Stimulated activated CD4-positive, alpha-beta T cell treated with anti-CD3 and anti-CD28 coated beads, Interleukin-1b, Interleukin-23, amount 100 ng/mL, for 48 hours (primary cell): ENCODE results near the gene PDXP.
A peak's percentile ranks its signal among the peaks of the same experiment; 100 is the strongest.
"Not testable (repeated sequence)": the region's sequence is repeated elsewhere in the genome, so short reads cannot be mapped to it uniquely, and the experiment has no call there.

Experiments used
- DNase-seq: peaks from one replicate; pipeline ENCODE4 v3.0.0-alpha.2; 2020

PDXP gene

GRCh38 chr22:37675930-37676735 is 17.6 kb downstream of the PDXP start:
- no peak for DNase-seq

- DNase-seq: peak; percentile 93
Measured at GRCh38 chr22:37676736-37677492, 18.4 kb downstream of the PDXP start.

DNA sequence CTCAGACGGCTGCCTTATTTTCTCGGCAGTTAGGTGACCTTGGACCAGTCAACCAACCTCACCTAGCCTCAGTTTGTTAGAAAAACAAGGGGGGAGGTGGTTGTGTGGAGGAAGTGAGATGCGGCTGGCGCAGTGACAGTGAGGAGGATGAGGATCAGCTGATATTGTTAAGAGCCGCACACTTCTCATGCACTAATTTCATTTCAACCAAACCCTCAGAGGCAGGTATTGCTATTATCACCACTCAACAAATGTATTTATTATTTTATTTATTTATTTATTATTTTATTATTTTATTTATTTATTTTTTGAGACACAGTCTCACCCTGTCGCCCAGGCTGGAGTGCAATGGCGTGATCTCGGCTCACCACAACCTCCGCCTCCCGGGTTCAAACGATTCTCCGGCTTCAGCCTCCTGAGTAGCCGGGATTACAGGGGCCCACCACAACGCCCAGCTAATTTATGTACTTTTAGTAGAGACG is 19.0 kb downstream of the PDXP start:
- no peak for DNase-seq

DNA sequence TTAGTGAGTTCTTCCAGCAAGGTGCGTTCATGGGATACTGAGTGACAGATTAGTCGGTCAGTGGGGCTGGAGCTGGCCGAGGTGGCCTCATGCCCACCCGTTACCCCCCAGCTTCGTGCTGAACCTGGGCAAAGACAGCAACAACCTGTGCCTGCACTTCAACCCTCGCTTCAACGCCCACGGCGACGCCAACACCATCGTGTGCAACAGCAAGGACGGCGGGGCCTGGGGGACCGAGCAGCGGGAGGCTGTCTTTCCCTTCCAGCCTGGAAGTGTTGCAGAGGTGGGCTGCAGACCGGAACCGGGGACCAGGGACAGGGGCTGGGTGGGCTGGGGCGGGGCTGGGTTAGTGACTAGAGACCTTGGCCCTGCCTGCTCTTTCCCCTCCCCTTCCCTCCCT is 19.8 kb downstream of the PDXP start:
- no peak for DNase-seq

- DNase-seq: no peak
Measured at GRCh38 chr22:37679670-37680069, 21.1 kb downstream of the PDXP start.

DNA sequence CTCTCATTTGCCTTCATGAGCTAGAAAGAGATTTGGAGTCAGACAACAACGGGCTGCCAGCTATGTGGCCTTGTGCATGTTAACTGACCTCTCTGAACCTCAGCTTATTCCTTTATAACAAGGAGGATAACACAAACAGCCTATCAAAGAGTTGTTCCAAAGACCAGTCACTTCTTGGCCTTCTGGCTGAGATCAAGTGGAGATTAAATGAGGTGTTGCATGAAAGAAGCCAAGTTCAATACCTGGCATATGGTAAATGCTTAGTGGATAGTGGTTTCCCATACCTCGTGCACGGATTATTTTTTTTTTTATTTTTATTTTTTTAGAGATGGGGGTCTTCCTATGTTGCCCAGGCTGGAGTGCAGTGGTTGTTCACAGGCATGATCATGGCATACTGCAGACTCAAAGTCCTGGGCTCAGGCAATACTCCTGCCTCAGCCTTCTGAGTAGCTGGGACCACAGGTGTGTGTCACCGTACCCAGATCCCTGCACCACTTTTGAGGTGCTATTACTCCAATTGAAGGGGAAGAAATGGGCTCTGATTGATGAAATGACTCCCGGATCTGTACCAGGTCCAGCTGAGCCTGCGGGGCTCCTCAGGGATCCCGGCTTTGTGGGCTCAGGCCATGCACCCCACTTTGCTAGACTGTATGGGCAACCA is 21.8 kb downstream of the PDXP start:
- no peak for DNase-seq

DNA sequence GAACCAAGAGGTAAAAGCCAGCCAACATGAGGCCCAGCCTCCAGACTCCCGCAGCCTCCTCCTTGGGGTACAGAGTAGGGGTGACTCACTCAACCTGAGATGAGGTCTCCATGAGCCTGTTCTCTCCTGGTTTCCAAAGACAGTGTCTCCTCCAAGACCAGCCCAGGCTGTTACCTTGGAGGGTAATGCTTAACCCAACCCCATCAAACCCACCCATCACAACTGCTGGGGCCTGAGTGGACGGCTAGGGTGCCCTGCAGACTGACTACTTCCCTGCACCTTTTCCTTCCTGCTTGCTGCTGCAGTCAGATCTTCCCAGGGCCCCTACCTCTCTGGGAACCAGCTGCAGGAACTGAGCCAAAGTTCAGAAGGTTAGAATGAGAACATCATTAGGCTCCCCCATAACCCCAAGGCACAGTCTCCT is 22.5 kb downstream of the PDXP start:
- no peak for DNase-seq

- peak; percentile 79 for DNase-seq
Measured at GRCh38 chr22:37681556-37682049, 23.1 kb downstream of the PDXP start.

GRCh38 chr22:37684803-37685615 is 26.5 kb downstream of the PDXP start:
- DNase-seq: no peak

DNA sequence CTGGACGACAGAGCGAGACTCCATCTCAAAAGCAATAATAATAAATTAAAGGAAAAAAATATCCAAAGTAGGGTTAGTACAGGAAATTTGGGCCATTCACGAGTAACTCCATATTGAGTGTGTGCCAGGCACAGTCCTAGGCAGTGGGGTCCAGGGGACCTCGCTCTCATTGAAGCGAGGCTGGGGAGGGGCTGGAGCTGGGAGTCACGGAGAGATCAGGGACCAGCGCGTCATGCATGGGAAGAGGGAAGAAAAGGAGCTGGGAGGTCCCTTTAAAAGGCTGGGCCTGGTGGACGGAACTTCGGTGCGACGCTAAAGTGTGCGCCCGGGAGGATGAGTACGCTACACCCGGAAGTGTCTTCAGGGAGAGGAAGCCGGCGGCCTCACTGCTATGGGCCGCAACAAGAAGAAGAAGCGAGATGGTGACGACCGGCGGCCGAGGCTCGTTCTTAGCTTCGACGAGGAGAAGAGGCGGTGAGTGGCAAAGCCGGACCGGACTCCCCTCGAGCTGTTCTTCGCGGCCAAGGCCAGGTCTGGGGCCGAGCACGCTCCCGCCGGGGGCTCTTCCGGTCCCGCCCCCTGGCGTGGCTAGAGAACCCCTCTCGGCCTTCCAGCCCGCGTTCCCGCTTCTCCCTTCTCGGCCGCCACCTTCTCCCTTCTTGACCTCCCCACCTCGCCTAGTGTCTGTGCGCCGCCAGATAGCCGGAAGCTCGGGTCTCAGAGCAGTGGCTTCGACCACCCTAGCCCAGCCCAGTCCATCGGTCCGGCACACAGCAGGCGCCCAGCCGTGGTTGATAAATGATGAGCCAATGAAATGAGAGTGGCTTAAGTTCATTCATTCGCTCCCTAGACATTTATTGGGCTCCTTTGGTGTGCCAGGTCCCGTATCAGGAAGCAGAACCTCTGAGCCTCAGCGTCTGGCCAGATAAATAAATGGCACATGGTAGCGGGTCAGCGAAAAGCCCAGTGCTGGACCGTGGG is 27.8 kb downstream of the PDXP start, which contains the start of gene NOL12:
Gene NOL12, plus strand, starts transcription at position 342 of the 981 bp plus-strand sequence. Its CDS starts 50 bp downstream, at position 392.
- peak; percentile 75 for DNase-seq

GRCh38 chr22:37690407-37690806 is 31.9 kb downstream of the PDXP start:
- DNase-seq: no peak

- no peak for DNase-seq
Measured at GRCh38 chr22:37690901-37691504, 32.5 kb downstream of the PDXP start.

DNA sequence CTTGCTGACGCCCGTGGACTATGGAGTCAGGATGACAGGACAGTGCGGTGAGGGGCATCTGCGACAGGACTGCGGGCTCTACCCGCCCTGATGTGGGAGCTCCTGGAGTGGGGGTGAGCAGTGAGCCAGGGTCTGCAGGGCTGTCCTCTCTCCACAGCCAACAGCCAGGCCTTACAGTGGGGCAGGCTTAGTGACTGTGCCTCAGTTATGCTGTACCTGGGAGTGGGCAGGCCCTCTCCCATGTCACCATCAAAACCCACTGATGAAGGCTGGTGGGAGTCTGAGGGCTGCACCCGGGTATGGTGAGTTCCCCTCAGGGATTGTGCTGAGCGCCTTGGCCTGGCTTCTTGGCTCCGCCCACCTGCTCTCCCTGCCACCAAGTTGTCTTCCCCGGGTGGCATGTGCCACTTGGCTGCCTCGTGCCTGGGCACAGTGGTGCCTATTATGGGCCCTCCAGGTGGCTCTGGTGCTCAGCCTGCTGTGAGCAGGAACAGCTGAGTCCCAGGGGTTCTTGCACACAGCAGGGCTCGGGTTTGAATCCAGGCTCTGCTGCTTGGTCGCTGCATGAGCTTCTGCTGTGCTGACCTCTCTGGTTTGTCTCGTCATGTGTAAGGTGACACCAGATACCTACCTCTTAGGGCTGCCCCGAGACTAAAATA is 34.2 kb downstream of the PDXP start:
- DNase-seq: no peak

GRCh38 chr22:37694131-37694530 is 35.6 kb downstream of the PDXP start:
- DNase-seq: not testable (repeated sequence)

GRCh38 chr22:37696260-37696656 is 37.7 kb downstream of the PDXP start:
- not testable (repeated sequence) for DNase-seq

DNA sequence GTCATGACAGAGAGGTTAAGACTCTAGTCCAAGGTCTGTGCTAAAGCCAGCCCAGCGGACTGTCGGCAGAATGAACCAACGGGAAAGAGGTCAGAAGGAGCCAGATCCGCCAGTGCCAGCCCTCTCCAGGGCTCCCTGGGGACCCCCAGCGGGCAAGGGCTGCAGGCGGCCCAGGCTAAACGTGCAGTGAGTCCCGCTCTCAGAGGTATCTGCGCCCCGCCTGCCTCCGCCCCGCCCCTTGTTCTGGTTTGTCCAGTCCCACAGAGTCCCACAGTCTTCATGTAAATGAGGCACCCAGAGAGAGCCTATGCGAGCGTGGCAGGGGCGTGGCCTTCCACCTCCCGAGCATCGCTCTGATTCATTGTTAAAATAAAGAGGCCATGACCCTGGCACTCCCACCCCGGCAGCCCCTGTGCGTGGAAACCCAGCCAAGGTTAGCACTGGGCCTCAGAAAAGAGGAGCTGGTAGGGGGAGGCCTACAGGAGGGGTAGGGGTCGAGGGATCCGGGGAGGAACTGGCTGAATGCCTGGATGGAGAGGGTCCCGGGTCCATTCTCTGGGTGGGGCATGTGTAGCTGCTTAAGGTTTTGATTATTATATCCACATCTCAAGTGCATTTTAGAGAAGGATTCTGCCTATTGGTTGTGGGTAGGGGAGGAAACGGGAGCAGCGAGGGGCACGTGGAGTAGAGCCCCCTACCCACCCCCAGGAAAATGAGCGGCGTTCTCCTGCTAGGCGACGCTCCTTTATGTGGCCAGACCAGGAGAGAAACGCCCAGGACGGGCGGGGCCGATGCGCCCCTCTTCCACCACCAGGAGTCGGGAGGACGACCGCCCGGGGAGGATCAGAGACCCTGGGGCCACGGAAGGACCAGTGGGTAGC is 38.4 kb downstream of the PDXP start, which contains the start of gene TRIOBP:
Gene TRIOBP, plus strand, starts transcription at position 392 of the 881 bp plus-strand sequence. CDS start 4,318 bp downstream, outside the sequence.
- DNase-seq: peak; percentile 92

GRCh38 chr22:37697538-37697835 is 39.0 kb downstream of the PDXP start:
- DNase-seq: no peak

- no peak for DNase-seq
Measured at GRCh38 chr22:37701141-37701786, 42.7 kb downstream of the PDXP start.
